Naive thymus-derived CD8-positive, alpha-beta T cell (primary cell): Measurements from ENCODE around the gene ZNF783. TPM values are rescaled to one million over a fixed set of nuclear protein-coding genes. Genes with fewer than 3 reads are reported as not detected.
"Not testable (repeated sequence)": the region's sequence is repeated elsewhere in the genome, so short reads cannot be mapped to it uniquely, and the experiment has no call there.

Experiments used
- ATAC-seq, 2 donors: fragments of 150-1000 bp; cut with Tn5 transposase in 1 of 2; sonication (Bioruptor Pico), chemical (Tn5 transposase) in 1 of 2; 1 replicate in 1 of 2; 2 replicates in 1 of 2; pipeline ENCODE4 v1.10.0; 2021; ENCODE audit warnings: mild to moderate bottlenecking in 2 of 2, moderate library complexity in 2 of 2
- POLR2A ChIA-PET: fragments of 350-600 bp; sonication (Branson Sonifier 250); formaldehyde crosslinking; loops from one replicate; lab custom pipeline; 2021; ENCODE audit warnings: antibody characterized with exemption; lab: Charles Lee
- DNase-seq, 10 donors: peaks; one replicate each; pipeline versions ENCODE4 v3.0.0 to v3.0.0-alpha.2; 2020 to 2022
- H3K27ac Mint-ChIP-seq, 10 donors: one replicate each; pipeline ENCODE4 v1.8.0; 2020 to 2022; ENCODE audit warnings: mild to moderate bottlenecking in 10 of 10, mixed read lengths in 10 of 10, moderate library complexity in 4 of 10, inconsistent platforms in 1 of 10
- H3K27me3 Mint-ChIP-seq, 5 donors: one replicate each; pipeline ENCODE4 v1.8.0; 2021 to 2022; ENCODE audit warnings: mixed read lengths in 5 of 5
- H3K36me3 Mint-ChIP-seq, 3 donors: one replicate each; pipeline ENCODE4 v1.8.0; 2020 to 2022; ENCODE audit warnings: mixed read lengths in 3 of 3, mild to moderate bottlenecking in 2 of 3, inconsistent platforms in 1 of 3
- H3K4me1 Mint-ChIP-seq, 4 donors: one replicate each; pipeline ENCODE4 v1.8.0; 2021 to 2022; ENCODE audit warnings: mixed read lengths in 4 of 4
- H3K4me3 Mint-ChIP-seq, 10 donors: one replicate each; pipeline ENCODE4 v1.8.0; 2020 to 2022; ENCODE audit warnings: mild to moderate bottlenecking in 10 of 10, mixed read lengths in 10 of 10, moderate library complexity in 6 of 10, inconsistent platforms in 1 of 10
- H3K9me3 Mint-ChIP-seq, 9 donors: one replicate each; pipeline ENCODE4 v1.8.0; 2020 to 2022; ENCODE audit warnings: mixed read lengths in 9 of 9, mild to moderate bottlenecking in 3 of 9, inconsistent platforms in 1 of 9, moderate library complexity in 1 of 9
- polyA plus RNA-seq, 3 donors: library from polyadenylated mRNA; unstranded; fragments of 300-500 nt; fragmentation: Illumina TruSeq; gene quantifications; one replicate each; pipeline ENCODE4 v1.2.3, GENCODE V29; 2021
- total RNA-seq, 8 experiments: library from RNA in 2 of 8; stranded (reverse) in 2 of 8; gene quantifications; one replicate each; pipeline ENCODE4 v1.2.3 and lab custom pipeline; 2021 to 2026

ZNF783 gene
- total and polyA plus RNA-seq, 5 experiments from 2014 or later, result 3.6 to 46.0 (median 9.0) TPM

DNA sequence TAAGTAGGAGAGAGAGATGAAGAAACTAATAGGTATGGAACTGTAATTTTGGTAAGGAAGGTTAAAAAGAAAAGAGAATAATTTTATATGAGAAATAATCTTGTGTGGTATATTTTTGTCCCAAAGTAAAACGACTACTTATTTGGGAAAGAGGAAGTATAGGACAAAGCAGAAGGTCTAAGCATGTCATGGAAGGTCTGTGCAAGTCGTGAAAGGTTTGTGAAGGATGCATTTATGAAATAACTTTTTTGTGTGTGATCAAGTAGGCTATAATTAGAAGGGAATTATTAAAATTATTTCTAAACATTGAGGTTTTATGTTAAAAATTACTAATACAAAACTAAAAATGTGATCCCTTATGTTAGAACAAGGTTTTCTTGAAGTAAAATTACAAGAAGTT, 63.3 kb downstream of the ZNF783 start:
- Mint-ChIP-seq H3K27me3 (peaks cover 2 to 27% (median 7%) of the 10 kb centered on the region in 5 donors), H3K4me3 (no peak overlapping the region), H3K36me3 (peaks cover 0 to 6% (median 0%) of the 10 kb centered on the region in 3 donors), H3K4me1 (peaks cover 2 to 14% (median 12%) of the 10 kb centered on the region in 4 donors), H3K27ac (peak overlapping the region in 1 of 10 donors; percentile 10), H3K9me3 (no peaks in the 10 kb centered on the region)
- POLR2A ChIA-PET, result no interaction called here
- ATAC-seq, result no peak
- no peak for DNase-seq

- POLR2A ChIA-PET, result no interaction called here
- no peak for DNase-seq
- Mint-ChIP-seq H3K27me3 (peaks cover 1 to 18% (median 8%) of the 10 kb centered on the region in 5 donors), H3K9me3 (peaks cover 0 to 8% (median 2%) of the 10 kb centered on the region in 9 donors), H3K4me3 (no peak overlapping the region), H3K27ac (no peak overlapping the region), H3K36me3 (peaks cover 0 to 4% (median 3%) of the 10 kb centered on the region in 3 donors), H3K4me1 (peaks cover 0 to 4% (median 0%) of the 10 kb centered on the region in 4 donors)
- no peak for ATAC-seq
Observed at GRCh38 chr7:149329265-149329664, 67.3 kb downstream of the ZNF783 start.

- peaks cover 0 to 4% (median 3%) of the 10 kb centered on the region in 3 donors for H3K36me3 Mint-ChIP-seq
- H3K9me3 Mint-ChIP-seq, result peaks cover 0 to 8% (median 2%) of the 10 kb centered on the region in 9 donors
- H3K27ac Mint-ChIP-seq, result peak overlapping the region in 1 of 10 donors; percentile 42
- no peak for ATAC-seq
- H3K4me3 Mint-ChIP-seq, result peak overlapping the region in 1 of 10 donors; percentile 62
- POLR2A ChIA-PET, result no interaction called here
- H3K27me3 Mint-ChIP-seq, result peaks cover 1 to 20% (median 8%) of the 10 kb centered on the region in 5 donors
- no peak for DNase-seq
- peaks cover 0 to 4% (median 0%) of the 10 kb centered on the region in 4 donors for H3K4me1 Mint-ChIP-seq
Observed at GRCh38 chr7:149329766-149330334, 67.9 kb downstream of the ZNF783 start.

- Mint-ChIP-seq H3K4me1 (no peaks in the 10 kb centered on the region), H3K9me3 (peaks cover 0 to 8% (median 2%) of the 10 kb centered on the region in 9 donors), H3K4me3 (peak overlapping the region in 1 of 10 donors; percentile 45), H3K27me3 (peaks cover 1 to 20% (median 8%) of the 10 kb centered on the region in 5 donors), H3K27ac (no peak overlapping the region), H3K36me3 (peaks cover 0 to 4% (median 3%) of the 10 kb centered on the region in 3 donors)
- DNase-seq, result no peak
- POLR2A ChIA-PET, result no interaction called here
- ATAC-seq, result no peak
Observed at GRCh38 chr7:149330914-149331567, 69.0 kb downstream of the ZNF783 start.

GRCh38 chr7:149332602-149333320, 70.8 kb downstream of the ZNF783 start:
- H3K36me3 Mint-ChIP-seq, H3K4me3 Mint-ChIP-seq, H3K4me1 Mint-ChIP-seq, POLR2A ChIA-PET, H3K27ac Mint-ChIP-seq, ATAC-seq, H3K9me3 Mint-ChIP-seq, DNase-seq: not testable (repeated sequence)
- H3K27me3 Mint-ChIP-seq, result peaks cover 1 to 20% (median 8%) of the 10 kb centered on the region in 5 donors

DNA sequence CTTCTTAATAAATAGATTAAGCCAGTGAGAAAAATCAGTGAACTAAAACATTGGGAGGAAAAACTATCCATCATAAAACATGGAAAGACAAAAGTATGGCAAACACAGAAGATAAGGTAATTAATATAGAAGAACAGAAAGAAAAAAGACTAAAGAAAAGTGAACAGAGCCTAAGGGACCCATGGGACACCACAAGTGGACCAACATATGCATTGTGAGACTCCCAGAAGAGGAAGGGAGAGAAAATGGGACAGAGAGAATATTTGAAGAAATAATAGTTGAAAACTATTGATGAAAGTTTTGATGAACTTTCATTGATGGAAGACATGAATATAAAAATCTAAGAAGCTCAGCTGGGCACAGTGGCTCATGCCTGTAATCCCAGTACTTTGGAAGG, 71.3 kb downstream of the ZNF783 start:
- H3K4me3 Mint-ChIP-seq, result no peak overlapping the region
- H3K27me3 Mint-ChIP-seq, result peaks cover 1 to 20% (median 8%) of the 10 kb centered on the region in 5 donors
- H3K4me1 Mint-ChIP-seq, result no peaks in the 10 kb centered on the region
- POLR2A ChIA-PET, result no interaction called here
- peaks cover 0 to 4% (median 3%) of the 10 kb centered on the region in 3 donors for H3K36me3 Mint-ChIP-seq
- no peak overlapping the region for H3K27ac Mint-ChIP-seq
- no peak for ATAC-seq
- H3K9me3 Mint-ChIP-seq, result peaks cover 0 to 12% (median 5%) of the 10 kb centered on the region in 9 donors
- DNase-seq, result no peak

DNA sequence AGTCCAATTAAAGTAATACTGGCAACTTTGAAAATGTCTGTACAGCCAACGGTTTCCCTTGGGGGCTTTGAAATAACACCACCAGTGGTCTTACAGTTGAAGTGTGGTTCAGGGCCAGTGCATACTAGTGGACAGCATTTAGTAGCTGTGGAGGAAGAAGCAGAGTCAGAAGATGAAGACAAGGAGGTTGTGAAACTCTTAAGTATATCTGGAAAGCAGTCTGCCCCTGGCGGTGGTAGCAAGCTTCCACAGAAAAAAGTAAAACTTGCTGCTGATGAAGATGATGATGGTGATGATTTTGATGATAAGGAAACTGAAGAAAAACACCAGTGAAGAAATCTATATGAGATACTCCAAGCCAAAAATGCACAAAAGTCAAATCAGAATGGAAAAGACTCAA, 72.2 kb downstream of the ZNF783 start:
- peaks cover 1 to 18% (median 8%) of the 10 kb centered on the region in 5 donors for H3K27me3 Mint-ChIP-seq
- H3K4me1 Mint-ChIP-seq, result no peaks in the 10 kb centered on the region
- H3K27ac Mint-ChIP-seq, result no peak overlapping the region
- peaks cover 0 to 17% (median 5%) of the 10 kb centered on the region in 9 donors for H3K9me3 Mint-ChIP-seq
- H3K4me3 Mint-ChIP-seq, result no peak overlapping the region
- POLR2A ChIA-PET, result no interaction called here
- H3K36me3 Mint-ChIP-seq, result peaks cover 0 to 4% (median 3%) of the 10 kb centered on the region in 3 donors
- DNase-seq (no peak), ATAC-seq (no peak)

Other genes with a start within 250 kb of the ZNF783 start
- gene PDIA4, start 233.7 kb upstream of the ZNF783 start, total RNA-seq, result 10 to 100 TPM; 43.2 to 44.8 TPM
- 10 to 100 TPM; 80.3 to 94.0 (median 89.5) TPM for gene PDIA4, start 233.7 kb upstream of the ZNF783 start, polyA plus RNA-seq
- 10 to 100 TPM; 16.3 to 17.6 TPM for gene ZNF786, start 171.5 kb upstream of the ZNF783 start, total RNA-seq
- 10 to 100 TPM in 1 of 3 donors, 1 to 10 TPM in 2; 5.9 to 18.4 (median 8.8) TPM for gene ZNF786, start 171.5 kb upstream of the ZNF783 start, polyA plus RNA-seq
- 1 to 10 TPM; 2.7 to 3.8 TPM for gene ZNF425, start 135.9 kb upstream of the ZNF783 start, total RNA-seq
- 1 to 10 TPM in 2 of 3 donors, under 1 TPM in 1; 0.65 to 1.8 (median 1.0) TPM for gene ZNF425, start 135.9 kb upstream of the ZNF783 start, polyA plus RNA-seq
- gene ZNF398, start 114.7 kb upstream of the ZNF783 start, total RNA-seq, result 10 to 100 TPM; 25.7 to 29.0 TPM
- gene ZNF398, start 114.7 kb upstream of the ZNF783 start, polyA plus RNA-seq, result 1 to 10 TPM; 6.9 to 9.7 (median 7.6) TPM
- gene ZNF282, start 66.7 kb upstream of the ZNF783 start, total RNA-seq, result 10 to 100 TPM; 19.1 to 19.5 TPM
- 1 to 10 TPM in 1 of 3 donors, under 1 TPM in 2; 0.66 to 1.1 (median 0.90) TPM for gene ZNF282, start 66.7 kb upstream of the ZNF783 start, polyA plus RNA-seq
- gene ZNF212, start 22.5 kb upstream of the ZNF783 start, total RNA-seq, result 10 to 100 TPM; 19.2 to 19.7 TPM
- 1 to 10 TPM; 2.9 to 8.6 (median 3.7) TPM for gene ZNF212, start 22.5 kb upstream of the ZNF783 start, polyA plus RNA-seq
- 10 to 100 TPM; 18.1 to 18.9 TPM for gene ZNF777, start 198.9 kb downstream of the ZNF783 start, total RNA-seq
- 1 to 10 TPM; 1.1 to 3.6 (median 1.9) TPM for gene ZNF777, start 198.9 kb downstream of the ZNF783 start, polyA plus RNA-seq
- gene ZNF746, start 235.6 kb downstream of the ZNF783 start, total RNA-seq, result 10 to 100 TPM; 24.4 to 26.0 TPM
- 10 to 100 TPM in 1 of 3 donors, 1 to 10 TPM in 2; 5.9 to 10.9 (median 7.2) TPM for gene ZNF746, start 235.6 kb downstream of the ZNF783 start, polyA plus RNA-seq